HepG2 (cell line): ENCODE data around the gene CLBA1. TPM values are rescaled to one million over a fixed set of nuclear protein-coding genes. Genes with fewer than 3 reads are reported as not detected.

ENCODE experiments used
- ASH2L ChIP-seq: fragments of 300-600, 200-600 bp; sonication (generic); IDR thresholded peaks from 2 replicates; pipeline ENCODE4 v1.7.0; 2017; ENCODE audit warnings: low read depth, mild to moderate bottlenecking, moderate library complexity, mixed read lengths, low read length; ENCODE audit not compliant: insufficient read length
- CBFB ChIP-seq: sonication (generic); formaldehyde crosslinking; IDR thresholded peaks from 2 replicates; pipeline ENCODE4 v1.4.0; 2020; ENCODE audit warnings: missing genetic modification reagents
- CC2D1A ChIP-seq: sonication (generic); formaldehyde crosslinking; IDR thresholded peaks from 2 replicates; pipeline ENCODE4 v1.8.1; 2023; ENCODE audit warnings: mild to moderate bottlenecking, missing genetic modification reagents
- CENPX ChIP-seq: sonication (generic); formaldehyde crosslinking; IDR thresholded peaks from 2 replicates; pipeline ENCODE4 v1.9.0; 2021; ENCODE audit warnings: mild to moderate bottlenecking, missing genetic modification reagents, moderate library complexity
- GATAD2A ChIP-seq: IDR thresholded peaks from 2 replicates; pipeline ENCODE4 v1.6.1; 2016
- GZF1 ChIP-seq: sonication (generic); formaldehyde crosslinking; IDR thresholded peaks from 2 replicates; pipeline ENCODE4 v1.5.1; 2020; ENCODE audit warnings: mild to moderate bottlenecking, missing genetic modification reagents
- HES4 ChIP-seq: sonication (generic); formaldehyde crosslinking; IDR thresholded peaks from 2 replicates; pipeline ENCODE4 v1.9.0; 2021; ENCODE audit warnings: mild to moderate bottlenecking, missing genetic modification reagents, borderline replicate concordance
- HNRNPH1 ChIP-seq: fragments of 200-400 bp; formaldehyde crosslinking; optimal IDR thresholded peaks from 2 replicates; pipeline ENCODE3; 2017; ENCODE audit warnings: mild to moderate bottlenecking, low read depth, low read length
- JUN ChIP-seq: sonication (generic); formaldehyde crosslinking; IDR thresholded peaks from 2 replicates; pipeline ENCODE4 v1.4.0; 2020; ENCODE audit warnings: mild to moderate bottlenecking, missing genetic modification reagents
- KDM6A ChIP-seq: IDR thresholded peaks from 2 replicates; pipeline ENCODE4 v1.6.1; 2016; ENCODE audit warnings: low read depth
- MIER2 ChIP-seq: IDR thresholded peaks from 2 replicates; pipeline ENCODE4 v1.6.1; 2016; ENCODE audit warnings: missing biosample characterization, missing genetic modification reagents
- NR2C2 ChIP-seq: sonication (generic); formaldehyde crosslinking; IDR thresholded peaks from 2 replicates; pipeline ENCODE4 v1.4.0; 2020; ENCODE audit warnings: missing genetic modification reagents, mild to moderate bottlenecking, moderate library complexity, borderline replicate concordance
- PCBP1 ChIP-seq: fragments of 200-400 bp; formaldehyde crosslinking; IDR thresholded peaks from 2 replicates; pipeline ENCODE4 v1.6.1; 2017; ENCODE audit warnings: mild to moderate bottlenecking, low read depth, low read length, borderline replicate concordance
- REXO4 ChIP-seq: sonication (generic); formaldehyde crosslinking; IDR thresholded peaks from 2 replicates; pipeline ENCODE4 v1.8.0; 2022; ENCODE audit warnings: missing genetic modification reagents, mild to moderate bottlenecking, borderline replicate concordance
- TCF7L2 ChIP-seq: IDR thresholded peaks from 2 replicates; pipeline ENCODE4 v1.6.1; 2011; ENCODE audit warnings: mild to moderate bottlenecking, low read depth, low read length, moderate library complexity
- ZFP37 ChIP-seq: sonication (generic); formaldehyde crosslinking; IDR thresholded peaks from 2 replicates; pipeline ENCODE4 v1.4.0; 2020; ENCODE audit warnings: missing genetic modification reagents, borderline replicate concordance
- ZIK1 ChIP-seq: sonication (generic); formaldehyde crosslinking; IDR thresholded peaks from 2 replicates; pipeline ENCODE4 v1.5.0; 2020; ENCODE audit warnings: mild to moderate bottlenecking, low read depth, missing genetic modification reagents, borderline replicate concordance
- ZNF558 ChIP-seq: sonication (generic); formaldehyde crosslinking; IDR thresholded peaks from 2 replicates; pipeline ENCODE4 v1.9.0; 2022; ENCODE audit warnings: mild to moderate bottlenecking, missing genetic modification reagents, borderline replicate concordance
- ZNF678 ChIP-seq: sonication (generic); formaldehyde crosslinking; IDR thresholded peaks from 2 replicates; pipeline ENCODE4 v1.4.0; 2020; ENCODE audit warnings: mild to moderate bottlenecking, missing genetic modification reagents
- ZNF737 ChIP-seq: sonication (generic); formaldehyde crosslinking; IDR thresholded peaks from 2 replicates; pipeline ENCODE4 v1.5.0; 2020; ENCODE audit warnings: missing genetic modification reagents, mild to moderate bottlenecking, borderline replicate concordance
- ZNF773 ChIP-seq: sonication (generic); formaldehyde crosslinking; IDR thresholded peaks from 2 replicates; pipeline ENCODE4 v1.4.0; 2020; ENCODE audit warnings: missing genetic modification reagents, borderline replicate concordance
- polyA plus RNA-seq, 8 experiments: library from polyadenylated mRNA; depleted of rRNA in 3 of 8; stranded (reverse) in 7 of 8; unstranded in 1 of 8; fragments of >200 nt; fragmentation: Illumina TruSeq in 4 of 8; extraction: Trizol in 4 of 8; gene quantifications; 2 replicates each; pipeline versions ENCODE4 v1.2.1 to v1.2.3, GENCODE V29; 2011 to 2016; ENCODE audit warnings: low read depth in 4 of 8, missing spikeins in 1 of 8, mixed read lengths in 1 of 8; ENCODE audit not compliant: insufficient read depth in 1 of 8
- total RNA-seq, 5 experiments: library from RNA; depleted of rRNA; stranded (reverse); fragments of >200 nt; fragmentation: Illumina TruSeq; extraction: Trizol; gene quantifications; 2 replicates each; pipeline ENCODE4 v1.2.3, GENCODE V29; 2016; ENCODE audit warnings: low read depth in 1 of 5
- TF ChIP-seq, protein P1 (sequence below): sonication (generic); formaldehyde crosslinking; conservative IDR thresholded peaks from 2 replicates; pipeline ENCODE4 v1.8.0; 2022; ENCODE audit warnings: missing genetic modification reagents
- TF ChIP-seq, protein P2 (sequence below): sonication (generic); formaldehyde crosslinking; IDR thresholded peaks from 2 replicates; pipeline ENCODE4 v1.5.0; 2020; ENCODE audit warnings: missing genetic modification reagents
- TF ChIP-seq, protein P3 (sequence below): sonication (generic); formaldehyde crosslinking; IDR thresholded peaks from 2 replicates; pipeline ENCODE4 v1.9.0; 2021; ENCODE audit warnings: missing genetic modification reagents, mild to moderate bottlenecking, borderline replicate concordance

CLBA1 gene
- total and polyA plus RNA-seq, 2 of the 13 experiments (the other 11 are each of a cell fraction or from before 2014, with no cell fraction given): 1.2 to 1.4 TPM

DNA sequence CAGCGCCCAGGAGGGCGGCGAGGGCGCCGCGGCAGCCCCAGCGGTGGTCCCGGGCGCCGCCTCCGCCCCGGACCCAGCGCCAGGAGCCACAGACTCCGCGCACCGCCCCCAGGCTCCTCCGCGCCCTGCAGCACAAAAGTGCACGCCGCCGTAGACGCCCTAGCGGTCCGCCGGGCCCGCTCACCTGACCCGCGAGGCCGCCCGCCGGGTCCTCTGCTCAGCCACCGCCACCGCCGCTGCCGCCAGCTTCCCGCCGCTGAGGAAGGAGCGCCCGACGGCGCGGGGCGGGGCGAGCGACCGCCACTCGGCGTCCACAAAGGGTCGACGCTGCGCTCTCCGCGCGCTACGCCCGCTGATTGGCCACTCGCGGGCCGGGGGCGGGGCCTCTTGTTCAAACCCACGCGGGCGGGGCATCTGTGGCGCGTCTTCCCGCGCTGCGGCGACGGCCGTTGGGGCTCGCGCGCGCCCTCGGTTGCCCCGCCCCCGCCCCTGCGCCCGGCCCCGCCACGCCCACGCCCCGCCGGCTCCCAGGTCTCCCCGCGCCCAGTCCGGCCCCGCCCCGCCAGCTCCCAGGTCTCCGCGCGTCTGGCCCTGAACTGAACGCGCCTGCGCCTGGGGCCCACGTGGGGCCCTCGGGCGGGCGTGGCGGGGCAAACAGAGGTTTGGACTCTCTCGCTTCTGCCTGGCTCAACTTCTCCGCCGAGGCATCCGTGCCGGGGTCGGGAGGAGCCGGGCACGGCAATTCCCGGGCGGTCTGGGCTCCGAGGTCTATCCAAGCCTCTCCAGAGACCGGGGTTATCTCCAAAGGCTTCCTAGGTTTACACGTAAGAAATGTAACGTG, 35.4 kb downstream of the CLBA1 start, which contains the start of gene CDCA4 (continued):
- TF ChIP-seq JUN (no peak), GATAD2A (CRISPR knock-in tag) (no peak), ASH2L (no peak), GZF1 (no peak), NR2C2 (CRISPR knock-in tag) (peak; percentile 49), ZNF558 (CRISPR knock-in tag) (no peak; the same call in 1 of the 2 replicates), ZFP37 (CRISPR knock-in tag) (no peak), CBFB (0 out of 2 replicates have a peak, but pooled peaks have one; percentile 41), CENPX (CRISPR knock-in tag) (no peak), PCBP1 (no peak), REXO4 (CRISPR knock-in tag) (no peak), MIER2 (no peak), HNRNPH1 (no peak), CC2D1A (CRISPR knock-in tag) (no peak), HES4 (CRISPR knock-in tag) (no peak; the same call in 1 of the 2 replicates), TCF7L2 (no peak), ZIK1 (no peak), ZNF773 (CRISPR knock-in tag) (0 out of 2 replicates have a peak, but pooled peaks have one; percentile 65), ZNF737 (no peak), KDM6A (CRISPR knock-in tag) (no peak), ZNF678 (CRISPR knock-in tag) (0 out of 2 replicates have a peak, but pooled peaks have one; percentile 49)
- TF ChIP-seq, protein P1, sequence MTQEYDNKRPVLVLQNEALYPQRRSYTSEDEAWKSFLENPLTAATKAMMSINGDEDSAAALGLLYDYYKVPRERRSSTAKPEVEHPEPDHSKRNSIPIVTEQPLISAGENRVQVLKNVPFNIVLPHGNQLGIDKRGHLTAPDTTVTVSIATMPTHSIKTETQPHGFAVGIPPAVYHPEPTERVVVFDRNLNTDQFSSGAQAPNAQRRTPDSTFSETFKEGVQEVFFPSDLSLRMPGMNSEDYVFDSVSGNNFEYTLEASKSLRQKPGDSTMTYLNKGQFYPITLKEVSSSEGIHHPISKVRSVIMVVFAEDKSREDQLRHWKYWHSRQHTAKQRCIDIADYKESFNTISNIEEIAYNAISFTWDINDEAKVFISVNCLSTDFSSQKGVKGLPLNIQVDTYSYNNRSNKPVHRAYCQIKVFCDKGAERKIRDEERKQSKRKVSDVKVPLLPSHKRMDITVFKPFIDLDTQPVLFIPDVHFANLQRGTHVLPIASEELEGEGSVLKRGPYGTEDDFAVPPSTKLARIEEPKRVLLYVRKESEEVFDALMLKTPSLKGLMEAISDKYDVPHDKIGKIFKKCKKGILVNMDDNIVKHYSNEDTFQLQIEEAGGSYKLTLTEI (CRISPR knock-in tag): no peak
- TF ChIP-seq, protein P2, sequence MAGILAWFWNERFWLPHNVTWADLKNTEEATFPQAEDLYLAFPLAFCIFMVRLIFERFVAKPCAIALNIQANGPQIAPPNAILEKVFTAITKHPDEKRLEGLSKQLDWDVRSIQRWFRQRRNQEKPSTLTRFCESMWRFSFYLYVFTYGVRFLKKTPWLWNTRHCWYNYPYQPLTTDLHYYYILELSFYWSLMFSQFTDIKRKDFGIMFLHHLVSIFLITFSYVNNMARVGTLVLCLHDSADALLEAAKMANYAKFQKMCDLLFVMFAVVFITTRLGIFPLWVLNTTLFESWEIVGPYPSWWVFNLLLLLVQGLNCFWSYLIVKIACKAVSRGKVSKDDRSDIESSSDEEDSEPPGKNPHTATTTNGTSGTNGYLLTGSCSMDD (CRISPR knock-in tag): no peak
- TF ChIP-seq, protein P3, sequence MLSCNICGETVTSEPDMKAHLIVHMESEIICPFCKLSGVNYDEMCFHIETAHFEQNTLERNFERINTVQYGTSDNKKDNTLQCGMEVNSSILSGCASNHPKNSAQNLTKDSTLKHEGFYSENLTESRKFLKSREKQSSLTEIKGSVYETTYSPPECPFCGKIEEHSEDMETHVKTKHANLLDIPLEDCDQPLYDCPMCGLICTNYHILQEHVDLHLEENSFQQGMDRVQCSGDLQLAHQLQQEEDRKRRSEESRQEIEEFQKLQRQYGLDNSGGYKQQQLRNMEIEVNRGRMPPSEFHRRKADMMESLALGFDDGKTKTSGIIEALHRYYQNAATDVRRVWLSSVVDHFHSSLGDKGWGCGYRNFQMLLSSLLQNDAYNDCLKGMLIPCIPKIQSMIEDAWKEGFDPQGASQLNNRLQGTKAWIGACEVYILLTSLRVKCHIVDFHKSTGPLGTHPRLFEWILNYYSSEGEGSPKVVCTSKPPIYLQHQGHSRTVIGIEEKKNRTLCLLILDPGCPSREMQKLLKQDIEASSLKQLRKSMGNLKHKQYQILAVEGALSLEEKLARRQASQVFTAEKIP (CRISPR knock-in tag): no peak
